Nephron progenitor cell (in vitro differentiated cells): ENCODE measurements around the gene SORCS2.

Source experiments
- DNase-seq: peaks from one replicate; pipeline ENCODE4 v3.0.0; 2021
- H3K27ac Mint-ChIP-seq: 2 replicates; pipeline ENCODE4 v1.8.0; 2021; ENCODE audit warnings: mild to moderate bottlenecking, moderate library complexity, mixed read lengths
- H3K27me3 Mint-ChIP-seq: 2 replicates; pipeline ENCODE4 v1.8.0; 2021; ENCODE audit warnings: mild to moderate bottlenecking, low read depth, mixed read lengths; ENCODE audit not compliant: poor library complexity
- H3K36me3 Mint-ChIP-seq: 2 replicates; pipeline ENCODE4 v1.8.0; 2021; ENCODE audit warnings: low read depth, mixed read lengths
- H3K4me1 Mint-ChIP-seq: 2 replicates; pipeline ENCODE4 v1.8.0; 2021; ENCODE audit warnings: mixed read lengths
- H3K4me3 Mint-ChIP-seq: 2 replicates; pipeline ENCODE4 v1.8.0; 2021; ENCODE audit warnings: mild to moderate bottlenecking, moderate library complexity, mixed read lengths
- H3K9me3 Mint-ChIP-seq: 2 replicates; pipeline ENCODE4 v1.8.0; 2021; ENCODE audit warnings: mild to moderate bottlenecking, moderate library complexity, mixed read lengths
- CTCF ChIP-seq: fragments of 200-600 bp; sonication (generic); IDR thresholded peaks from 2 replicates; pipeline ENCODE4 v1.5.0; 2021; ENCODE audit warnings: antibody characterized with exemption

SORCS2 gene

DNA sequence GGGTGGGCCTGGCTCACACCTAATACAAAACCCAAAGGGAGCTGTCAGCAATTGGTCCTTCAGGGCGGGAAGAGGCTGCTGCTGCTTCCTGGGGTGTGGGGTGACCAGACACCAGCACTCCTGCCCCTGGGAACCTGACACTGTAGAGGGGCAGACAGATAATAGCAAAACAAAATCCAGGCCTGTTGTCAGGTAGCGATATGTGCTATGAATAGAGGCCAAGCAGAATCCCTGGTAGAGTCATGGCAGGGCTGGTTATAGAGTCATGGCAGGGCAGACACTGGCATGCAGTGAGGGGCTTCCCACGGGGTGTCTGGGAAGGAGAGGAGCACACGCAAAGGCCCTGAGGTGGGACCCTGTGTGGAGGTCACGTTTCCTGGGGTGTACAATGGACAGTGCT lies 321.9 kb downstream of the SORCS2 start:
- Mint-ChIP-seq H3K4me1 (peaks cover 79% of the 10 kb centered on the region), H3K36me3 (no peaks in the 10 kb centered on the region), H3K27me3 (peaks cover 11% of the 10 kb centered on the region), H3K9me3 (no peaks in the 10 kb centered on the region), H3K27ac (no peak overlapping the region), H3K4me3 (no peak overlapping the region)
- TF ChIP-seq CTCF = no peak
- DNase-seq = no peak

- no peaks in the 10 kb centered on the region for H3K9me3 Mint-ChIP-seq
- no peak overlapping the region for H3K4me3 Mint-ChIP-seq
- H3K4me1 Mint-ChIP-seq = peaks cover 82% of the 10 kb centered on the region
- no peak for DNase-seq
- H3K27ac Mint-ChIP-seq = no peak overlapping the region
- TF ChIP-seq CTCF = no peak
- no peaks in the 10 kb centered on the region for H3K36me3 Mint-ChIP-seq
- peaks cover 6% of the 10 kb centered on the region for H3K27me3 Mint-ChIP-seq
These were observed 322.5 kb downstream of the SORCS2 start for GRCh38 chr4:7514789-7515188.

DNA sequence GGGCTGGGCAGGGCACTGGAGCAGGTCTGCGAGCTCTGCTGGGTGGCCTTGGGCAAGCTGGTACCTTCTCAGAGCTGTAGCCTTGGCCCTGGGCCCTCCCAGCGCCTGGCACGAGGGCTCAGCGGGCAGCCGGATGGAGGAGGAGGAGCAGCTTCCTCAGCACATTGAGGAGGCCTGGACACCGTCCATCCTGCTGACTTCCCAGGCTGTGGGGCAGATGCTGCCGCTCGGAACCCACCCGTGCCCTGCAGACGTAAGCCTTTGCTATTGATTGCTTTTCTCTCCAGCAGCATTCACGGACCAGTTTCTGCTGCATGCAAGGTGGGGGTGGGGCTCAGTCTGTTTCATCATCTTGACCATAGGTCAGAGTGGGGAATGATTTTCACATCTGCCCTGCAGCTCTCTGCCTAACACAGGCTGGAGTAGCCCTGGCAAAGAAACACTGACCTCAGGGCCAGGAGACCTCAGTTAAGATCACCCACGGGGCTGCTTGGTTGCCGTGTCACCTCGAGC lies 323.1 kb downstream of the SORCS2 start:
- no peaks in the 10 kb centered on the region for H3K36me3 Mint-ChIP-seq
- H3K4me1 Mint-ChIP-seq = peaks cover 84% of the 10 kb centered on the region
- no peak overlapping the region for H3K4me3 Mint-ChIP-seq
- no peaks in the 10 kb centered on the region for H3K9me3 Mint-ChIP-seq
- H3K27me3 Mint-ChIP-seq = peaks cover 4% of the 10 kb centered on the region
- DNase-seq = no peak
- TF ChIP-seq CTCF = no peak
- H3K27ac Mint-ChIP-seq = no peak overlapping the region

DNA sequence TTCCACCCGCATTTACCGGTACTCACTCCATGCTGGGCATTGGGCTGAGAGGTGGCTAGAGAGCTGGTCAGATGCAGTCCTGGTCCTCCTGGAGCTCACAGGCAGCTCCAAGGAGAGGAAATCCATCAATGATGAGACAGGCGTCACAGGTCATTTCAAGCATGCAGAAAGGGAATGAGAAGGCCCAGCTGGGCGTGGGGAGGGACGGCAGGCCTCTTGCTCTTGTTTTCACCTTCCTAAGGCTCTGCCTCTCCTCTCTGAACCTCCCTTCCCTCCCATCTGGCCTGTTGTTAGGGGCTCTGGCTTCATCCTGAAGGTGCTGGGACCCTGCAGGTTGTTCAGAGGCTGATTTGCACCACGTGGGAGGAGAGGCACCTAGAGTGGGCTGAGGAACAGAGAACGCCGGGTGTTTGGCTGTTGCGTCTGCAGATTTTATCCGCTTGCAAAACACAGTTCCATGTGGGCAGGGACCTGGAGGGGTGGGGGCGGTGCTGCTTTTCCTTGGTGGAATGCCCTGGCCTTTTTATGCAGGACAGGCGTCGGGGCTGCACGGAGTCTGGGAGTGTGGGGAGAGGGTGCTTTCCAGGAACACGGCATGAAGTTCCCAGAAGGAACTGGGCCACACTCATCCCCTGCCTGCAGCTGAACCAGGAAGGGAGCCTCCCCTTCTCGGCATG lies 323.9 kb downstream of the SORCS2 start:
- peak; percentile 37 for DNase-seq
- TF ChIP-seq CTCF = no peak
- H3K4me1 Mint-ChIP-seq = peaks cover 76% of the 10 kb centered on the region

GRCh38 chr4:7516773-7517144 lies 324.4 kb downstream of the SORCS2 start:
- Mint-ChIP-seq H3K9me3 (no peaks in the 10 kb centered on the region), H3K36me3 (no peaks in the 10 kb centered on the region), H3K27ac (no peak overlapping the region), H3K4me1 (peaks cover 71% of the 10 kb centered on the region), H3K4me3 (no peak overlapping the region), H3K27me3 (peaks cover 11% of the 10 kb centered on the region)
- no peak for DNase-seq
- no peak for TF ChIP-seq CTCF

More for the DNA sequence above, 323.9 kb downstream of the SORCS2 start:
- Mint-ChIP-seq H3K36me3 (no peaks in the 10 kb centered on the region), H3K9me3 (no peaks in the 10 kb centered on the region), H3K4me3 (peak overlapping the region; percentile 49), H3K27ac (peak overlapping the region; percentile 75), H3K27me3 (peaks cover 5% of the 10 kb centered on the region)
